ENCODE data around the gene TRAK2.

TRAK2 gene

DNA sequence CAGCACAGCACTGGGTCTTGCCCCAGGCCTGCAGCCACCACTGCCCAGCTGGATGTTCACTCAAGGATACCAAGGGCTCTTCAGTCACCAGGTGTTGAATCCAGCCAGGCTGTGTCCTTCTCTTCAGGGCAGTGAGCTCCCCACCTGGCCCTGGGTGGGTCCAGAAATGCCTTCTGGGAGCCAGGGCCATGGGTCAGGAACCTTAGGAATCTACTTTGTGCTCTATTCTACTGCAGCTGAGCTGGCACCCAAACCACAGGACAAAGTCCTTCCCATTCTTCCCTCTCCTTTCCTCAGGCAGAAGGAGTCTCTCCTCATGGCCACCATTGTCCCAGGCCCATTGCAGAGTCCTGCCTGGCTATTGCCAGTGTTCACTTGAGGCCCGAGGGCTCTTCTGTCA, 13.3 kb upstream of the TRAK2 start:
- peak overlapping the region; percentile 90 for H3K27ac ChIP-seq
- TF ChIP-seq, protein P1, sequence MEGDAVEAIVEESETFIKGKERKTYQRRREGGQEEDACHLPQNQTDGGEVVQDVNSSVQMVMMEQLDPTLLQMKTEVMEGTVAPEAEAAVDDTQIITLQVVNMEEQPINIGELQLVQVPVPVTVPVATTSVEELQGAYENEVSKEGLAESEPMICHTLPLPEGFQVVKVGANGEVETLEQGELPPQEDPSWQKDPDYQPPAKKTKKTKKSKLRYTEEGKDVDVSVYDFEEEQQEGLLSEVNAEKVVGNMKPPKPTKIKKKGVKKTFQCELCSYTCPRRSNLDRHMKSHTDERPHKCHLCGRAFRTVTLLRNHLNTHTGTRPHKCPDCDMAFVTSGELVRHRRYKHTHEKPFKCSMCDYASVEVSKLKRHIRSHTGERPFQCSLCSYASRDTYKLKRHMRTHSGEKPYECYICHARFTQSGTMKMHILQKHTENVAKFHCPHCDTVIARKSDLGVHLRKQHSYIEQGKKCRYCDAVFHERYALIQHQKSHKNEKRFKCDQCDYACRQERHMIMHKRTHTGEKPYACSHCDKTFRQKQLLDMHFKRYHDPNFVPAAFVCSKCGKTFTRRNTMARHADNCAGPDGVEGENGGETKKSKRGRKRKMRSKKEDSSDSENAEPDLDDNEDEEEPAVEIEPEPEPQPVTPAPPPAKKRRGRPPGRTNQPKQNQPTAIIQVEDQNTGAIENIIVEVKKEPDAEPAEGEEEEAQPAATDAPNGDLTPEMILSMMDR (conservative IDR thresholded peaks at IDR 0.05) = no peak
- TF ChIP-seq ZFX (IDR thresholded peaks at IDR 0.05) = no peak

DNA sequence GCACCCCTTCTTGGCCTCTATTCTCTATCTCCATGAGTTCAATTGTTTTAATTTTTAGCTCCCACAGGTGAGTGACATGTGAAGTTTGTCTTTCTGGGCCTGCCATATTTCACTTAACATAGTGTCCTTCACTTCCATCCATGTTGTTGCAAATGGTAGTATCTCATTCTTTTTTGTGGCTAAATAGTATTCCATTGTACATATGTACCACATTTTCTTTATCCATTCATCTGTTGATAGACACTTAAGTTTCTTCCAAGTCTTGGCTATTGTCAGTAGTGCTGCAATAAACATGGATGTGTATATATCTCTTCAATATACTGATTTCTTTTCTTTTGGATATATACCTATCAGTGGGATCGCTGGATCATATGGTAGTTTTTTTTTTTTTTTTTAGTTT, 9.3 kb upstream of the TRAK2 start:
- TF ChIP-seq, protein P1 (conservative IDR thresholded peaks at IDR 0.05) = no peak
- TF ChIP-seq ZFX (IDR thresholded peaks at IDR 0.05) = no peak
- H3K27ac ChIP-seq = no peak overlapping the region

DNA sequence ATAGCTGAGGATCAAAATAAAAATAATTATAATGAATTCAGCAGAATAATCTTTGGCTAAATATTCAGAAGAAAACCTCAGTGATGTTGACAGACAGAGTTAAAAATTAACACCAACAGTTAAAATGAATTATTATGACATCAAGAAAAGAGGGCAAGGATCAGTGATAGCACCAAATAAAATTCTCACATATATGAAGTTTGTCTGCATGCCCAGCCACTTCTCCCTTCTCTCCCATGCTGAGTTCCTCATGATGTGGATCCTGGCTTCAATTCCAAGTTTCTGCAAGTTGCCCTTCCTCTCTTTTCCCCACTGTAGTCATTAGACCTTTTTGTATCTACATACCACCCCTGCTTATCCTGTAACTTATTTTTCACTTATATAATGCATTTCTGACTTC, 7.1 kb upstream of the TRAK2 start:
- H3K27ac ChIP-seq = no peak overlapping the region

DNA sequence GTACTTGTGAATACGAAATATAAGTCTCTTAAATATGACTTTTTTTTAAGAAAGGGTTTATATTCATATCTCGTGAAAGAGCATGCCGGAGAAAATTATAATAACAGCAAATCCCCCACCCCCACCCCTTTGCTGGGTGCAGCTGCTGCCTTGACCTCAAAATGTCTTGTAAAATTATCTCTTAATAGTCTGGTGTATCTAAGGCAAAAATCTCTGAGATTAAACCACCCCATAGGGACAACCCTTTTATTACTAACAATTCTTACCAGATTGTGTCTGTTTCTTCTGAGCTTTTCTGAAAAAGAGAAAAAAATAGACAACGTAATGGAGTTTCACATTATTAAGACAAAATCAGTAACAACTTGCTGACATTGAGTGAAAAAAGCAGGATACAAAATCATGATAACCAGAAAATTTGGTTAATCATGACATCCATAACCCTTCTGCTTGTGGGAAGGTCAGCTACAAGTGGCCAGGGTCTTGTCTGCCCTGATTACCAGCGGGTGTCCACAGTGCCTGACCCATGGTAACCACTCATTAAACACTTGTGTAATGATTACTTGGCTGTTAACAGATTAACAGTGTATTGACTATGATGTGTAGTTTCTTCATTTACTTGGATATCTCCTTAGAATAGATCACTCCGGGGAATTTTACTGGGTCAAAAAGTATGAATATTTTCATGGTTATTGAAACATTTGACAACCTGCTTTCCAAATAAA, 1.8 kb upstream of the TRAK2 start:
- H3K27ac ChIP-seq = no peak overlapping the region

More for the DNA sequence above, 7.1 kb upstream of the TRAK2 start:
- TF ChIP-seq, protein P1 (conservative IDR thresholded peaks at IDR 0.05) = no peak
- TF ChIP-seq ZFX (IDR thresholded peaks at IDR 0.05) = no peak

DNA sequence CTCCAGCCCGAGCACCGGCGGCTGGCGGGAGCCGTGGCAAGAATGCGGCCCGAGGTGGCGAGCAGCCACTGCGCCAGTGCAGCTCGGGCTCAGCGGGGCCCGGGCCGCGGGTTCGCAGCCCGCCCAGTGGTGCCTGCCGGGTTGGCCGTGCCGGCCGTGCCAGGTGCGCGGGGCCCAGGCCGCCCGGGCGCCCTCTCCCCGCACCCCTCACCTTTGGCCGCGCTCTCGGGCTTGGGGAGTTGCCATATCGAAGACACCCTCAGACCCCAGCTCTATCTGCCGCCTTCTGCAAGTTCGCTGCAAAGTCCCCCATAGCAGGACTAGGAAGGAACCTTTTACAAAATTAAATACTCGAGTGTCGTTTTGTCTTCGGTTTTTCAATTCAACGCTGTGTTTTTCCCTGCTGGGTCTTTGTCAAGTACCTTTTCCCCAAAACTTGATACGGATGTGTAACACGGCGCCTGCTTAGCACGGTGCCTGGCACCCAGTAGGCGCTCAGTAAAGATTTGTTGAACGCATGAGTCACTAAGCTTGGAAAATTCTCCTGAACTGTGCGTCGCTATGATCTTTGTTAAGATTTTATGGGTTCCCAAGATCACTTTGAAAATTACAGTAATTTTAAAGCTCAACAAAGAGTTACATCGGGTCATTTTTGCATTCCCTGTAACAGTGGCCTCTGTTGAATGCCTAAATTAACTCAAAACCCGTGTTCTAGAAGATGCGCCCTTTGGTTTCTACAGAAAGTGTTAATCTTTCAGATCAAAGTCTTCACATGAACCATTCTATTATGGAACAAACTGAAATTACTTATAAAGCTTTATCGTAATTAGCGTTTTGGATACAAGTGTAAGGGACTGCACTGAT, 1.0 kb upstream of the TRAK2 start:
- TF ChIP-seq, protein P1 (conservative IDR thresholded peaks at IDR 0.05) = peak; percentile 17; the same call in 1 of the 2 replicates
- peak; percentile 65 for TF ChIP-seq ZFX (IDR thresholded peaks at IDR 0.05)
- peak overlapping the region; percentile 78 for H3K27ac ChIP-seq

More for the DNA sequence above, 1.8 kb upstream of the TRAK2 start:
- TF ChIP-seq, protein P1 (conservative IDR thresholded peaks at IDR 0.05) = no peak
- no peak for TF ChIP-seq ZFX (IDR thresholded peaks at IDR 0.05)

DNA sequence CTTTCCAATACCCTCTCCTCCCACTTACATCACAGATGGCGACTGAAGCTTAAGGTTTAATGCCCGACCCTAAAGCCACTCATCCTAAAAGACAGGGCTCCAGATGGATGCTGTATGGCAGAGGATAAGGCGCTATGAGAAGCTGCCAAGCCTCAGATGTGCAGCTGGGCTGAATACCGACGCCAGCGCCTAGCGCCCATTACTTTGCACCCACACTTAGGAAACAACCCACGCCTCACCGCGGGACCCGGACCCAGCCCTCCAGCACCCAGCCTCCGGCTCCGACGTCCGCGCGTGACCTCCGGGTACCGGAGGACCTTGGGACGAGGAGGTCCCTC, 335 bp downstream of the TRAK2 start:
- TF ChIP-seq ZFX (IDR thresholded peaks at IDR 0.05) = no peak
- TF ChIP-seq, protein P1 (conservative IDR thresholded peaks at IDR 0.05) = no peak
- peak overlapping the region; percentile 78 for H3K27ac ChIP-seq

DNA sequence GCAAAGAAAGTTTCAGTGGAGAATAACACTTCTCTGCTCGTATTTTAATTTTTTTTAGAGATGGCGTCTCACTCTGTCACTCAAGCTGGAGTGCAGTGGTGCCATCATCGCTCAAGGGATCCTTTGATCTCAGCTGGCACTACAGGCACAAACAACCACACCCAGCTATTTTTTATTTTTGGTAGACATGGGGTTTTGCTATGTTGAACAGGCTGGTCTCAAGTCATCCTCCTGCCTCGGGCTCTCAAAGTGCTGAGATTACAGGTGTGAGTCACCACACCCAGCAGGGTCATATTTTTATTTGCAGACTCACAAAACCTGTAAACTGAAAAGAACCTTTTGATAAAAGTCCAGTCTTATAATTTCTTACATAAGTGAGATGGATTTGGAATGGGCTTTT, 2.6 kb downstream of the TRAK2 start:
- H3K27ac ChIP-seq = no peak overlapping the region
- TF ChIP-seq, protein P1 (conservative IDR thresholded peaks at IDR 0.05) = no peak

All from C4-2B (cell line).